Testis (tissue), 3 donors: ENCODE results near the gene SLC7A7. TPM values are rescaled to one million over a fixed set of nuclear protein-coding genes. Genes with fewer than 3 reads are reported as not detected.

Source experiments
- DNase-seq: peaks from one replicate; pipeline ENCODE4 v3.0.0-alpha.2; 2019
- H3K27ac ChIP-seq, 2 donors: fragments of 200-600 bp; sonication (generic); one replicate each; pipeline ENCODE4 v1.5.1; 2019
- H3K27me3 ChIP-seq: fragments of 200-600 bp; sonication (generic); one replicate; pipeline ENCODE4 v1.5.1; 2019
- H3K36me3 ChIP-seq: fragments of 200-600 bp; sonication (generic); one replicate; pipeline ENCODE4 v1.5.1; 2017; ENCODE audit warnings: low read depth; ENCODE audit errors: missing control alignments
- H3K4me1 ChIP-seq: fragments of 200-600 bp; sonication (generic); one replicate; pipeline ENCODE4 v1.5.1; 2019
- H3K4me3 ChIP-seq, 2 donors: fragments of 200-600 bp; sonication (generic); one replicate each; pipeline ENCODE4 v1.5.1; 2017 to 2019
- H3K9me3 ChIP-seq: fragments of 200-600 bp; sonication (generic); one replicate; pipeline ENCODE4 v1.5.1; 2017
- CTCF ChIP-seq, 3 experiments: fragments of 450-650 bp in 2 of 3; fragments of 200-600 bp in 1 of 3; sonication (generic) in 1 of 3; IDR thresholded peaks; one replicate each; pipeline ENCODE4 v1.5.1; 2016 to 2019; ENCODE audit warnings: antibody characterized with exemption in 3 of 3, mild to moderate bottlenecking in 2 of 3, moderate library complexity in 1 of 3
- POLR2A ChIP-seq: fragments of 450-650 bp; IDR thresholded peaks from one replicate; pipeline ENCODE4 v1.6.1; 2017; ENCODE audit warnings: antibody characterized with exemption, mild to moderate bottlenecking, moderate library complexity
- WGBS, 2 donors: methylation state at CpG; one replicate each; pipeline ENCODE4 v1.1.5; 2018; 5-methylcytosine and 5-hydroxymethylcytosine counted together
- intact Hi-C: fragments of 100-400 bp; cut with DNase I; formaldehyde crosslinking; loops from one replicate; pipeline ENCODE4 v1.15.1; 2023; ENCODE audit warnings: low total_unique reads
- polyA plus RNA-seq: library from polyadenylated mRNA; stranded (reverse); fragments of 350-450 nt; fragmentation: Illumina TruSeq; extraction: RNeasy Lipid Tissue Mini Kit (QIAGEN cat#74804); gene quantifications from one replicate; pipeline ENCODE4 v1.2.3, GENCODE V29; 2014; ENCODE audit warnings: low read depth, low replicate concordance; ENCODE audit not compliant: insufficient read depth
- total RNA-seq, 2 donors: library from RNA; depleted of rRNA; stranded (reverse); fragments of >200 nt; gene quantifications; one replicate each; pipeline ENCODE4 v1.2.3, GENCODE V29; 2016

The SLC7A7 gene
- total and polyA plus RNA-seq, 3 donors from 2014 or later, result 22.2 to 77.1 (median 34.7) TPM

- Histone ChIP-seq H3K27ac (no peak overlapping the region), H3K27me3 (no peaks in the 10 kb centered on the region), H3K4me1 (peaks cover 16% of the 10 kb centered on the region), H3K9me3 (no peaks in the 10 kb centered on the region), H3K4me3 (no peak overlapping the region), H3K36me3 (no peaks in the 10 kb centered on the region)
- DNase-seq, result no peak
- intact Hi-C loops, result no loop called here
- WGBS, 2 donors, result 97 to 100% methylated on average over 1 of the region's 1 CpG
- TF ChIP-seq CTCF (IDR thresholded peaks at IDR 0.05) (no peak), POLR2A (no peak)
Measured at GRCh38 chr14:22820731-22821130, 5.5 kb upstream of the SLC7A7 start.

GRCh38 chr14:22819151-22819988 lies 4.1 kb upstream of the SLC7A7 start:
- TF ChIP-seq CTCF (IDR thresholded peaks at IDR 0.05), result no peak
- TF ChIP-seq POLR2A, result no peak
- 41 to 44% methylated on average over 10 of the region's 10 CpGs for WGBS, 2 donors
- Histone ChIP-seq H3K4me3 (no peak overlapping the region), H3K27ac (no peak overlapping the region), H3K36me3 (no peaks in the 10 kb centered on the region), H3K9me3 (no peaks in the 10 kb centered on the region), H3K4me1 (peaks cover 16% of the 10 kb centered on the region), H3K27me3 (no peaks in the 10 kb centered on the region)
- intact Hi-C loops, result no loop called here
- DNase-seq, result no peak

DNA sequence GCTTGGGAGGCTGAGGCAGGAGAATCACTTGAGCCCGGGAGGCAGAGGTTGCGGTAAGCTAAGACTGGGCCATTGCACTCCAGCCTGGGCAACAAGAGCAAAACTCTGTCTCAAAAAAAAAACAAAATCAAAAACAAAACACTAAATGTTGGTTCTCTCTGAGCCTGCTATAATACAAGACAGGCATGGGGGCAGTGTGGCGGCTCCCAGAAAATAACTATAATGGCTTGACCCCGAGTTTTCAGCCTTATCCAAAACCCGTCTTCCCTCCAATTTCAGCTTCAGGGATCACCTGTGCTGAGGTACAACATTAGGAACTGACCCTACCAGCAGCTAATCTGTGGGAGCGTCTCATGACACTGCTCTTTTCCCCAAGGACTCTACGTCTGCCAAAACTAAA lies 862 bp downstream of the SLC7A7 start:
- no peak for DNase-seq
- no peak overlapping the region for H3K27ac ChIP-seq
- H3K27me3 ChIP-seq, result no peaks in the 10 kb centered on the region
- no peak overlapping the region for H3K4me3 ChIP-seq
- WGBS, 2 donors, result 67 to 71% methylated on average over 7 of the region's 7 CpGs
- H3K9me3 ChIP-seq, result no peaks in the 10 kb centered on the region
- intact Hi-C loops, result no loop called here
- TF ChIP-seq POLR2A (no peak), CTCF (IDR thresholded peaks at IDR 0.05) (no peak)
- no peaks in the 10 kb centered on the region for H3K36me3 ChIP-seq
- H3K4me1 ChIP-seq, result no peaks in the 10 kb centered on the region

- H3K9me3 ChIP-seq, result no peaks in the 10 kb centered on the region
- TF ChIP-seq CTCF (IDR thresholded peaks at IDR 0.05) (no peak), POLR2A (no peak)
- H3K4me3 ChIP-seq, result no peak overlapping the region
- intact Hi-C loops, result no loop called here
- no peak overlapping the region for H3K27ac ChIP-seq
- no peaks in the 10 kb centered on the region for H3K36me3 ChIP-seq
- no peak for DNase-seq
- H3K27me3 ChIP-seq, result no peaks in the 10 kb centered on the region
- 85% methylated on average over 6 to 9 of the region's 9 CpGs for WGBS, 2 donors
- no peaks in the 10 kb centered on the region for H3K4me1 ChIP-seq
Measured at GRCh38 chr14:22813145-22813544, 2.1 kb downstream of the SLC7A7 start.

- DNase-seq, result no peak
- H3K4me1 ChIP-seq, result no peaks in the 10 kb centered on the region
- no peak for TF ChIP-seq POLR2A
- intact Hi-C loops, result no loop called here
- no peaks in the 10 kb centered on the region for H3K27me3 ChIP-seq
- no peaks in the 10 kb centered on the region for H3K36me3 ChIP-seq
- H3K27ac ChIP-seq, result no peak overlapping the region
- WGBS, 2 donors, result 85 to 96% methylated on average over 4 of the region's 4 CpGs
- no peak overlapping the region for H3K4me3 ChIP-seq
- no peaks in the 10 kb centered on the region for H3K9me3 ChIP-seq
Measured at GRCh38 chr14:22812744-22813143, 2.5 kb downstream of the SLC7A7 start.
